ENCODE data around the gene PCGF1.

Gene PCGF1

DNA sequence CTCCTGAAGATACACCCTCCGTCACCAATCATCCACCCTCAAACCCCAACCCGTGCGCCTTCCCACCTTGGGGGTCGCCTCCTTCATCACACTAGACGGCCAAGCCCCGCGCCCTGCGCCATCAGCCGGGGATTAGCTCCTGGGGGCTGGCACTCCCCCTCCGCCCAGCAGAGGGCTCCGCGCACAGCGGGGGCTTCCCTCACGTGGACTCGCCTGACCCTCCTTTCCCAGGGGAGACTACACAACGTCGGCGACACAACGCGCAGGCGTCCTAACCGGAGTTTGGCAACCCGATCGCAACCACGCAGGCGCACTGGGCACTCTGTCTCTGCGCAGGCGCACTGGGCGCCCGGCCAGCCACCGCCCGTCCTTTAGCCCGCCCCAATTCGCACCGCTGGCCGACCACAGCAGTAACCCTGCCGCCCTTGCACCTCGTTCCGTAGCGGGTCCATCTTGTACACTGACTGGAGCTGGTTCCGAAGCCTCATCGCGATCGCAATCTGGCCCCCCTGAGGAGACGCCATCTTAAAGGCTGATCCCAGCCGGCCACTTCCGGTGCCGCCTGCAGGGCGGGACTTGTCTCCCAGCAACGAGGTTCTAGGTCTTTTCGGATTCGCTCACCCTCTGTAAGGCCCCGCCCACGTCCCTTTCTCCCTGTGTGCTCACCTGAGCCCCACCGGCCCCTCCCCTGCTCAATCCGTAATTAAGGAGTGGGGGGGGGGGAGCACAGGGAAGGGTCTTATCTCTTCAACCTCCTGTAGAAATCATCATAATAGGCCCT, at the start of gene PCGF1:
Gene PCGF1, minus strand, starts transcription at position 551 of the 781 bp plus-strand sequence. Its CDS starts 27 bp downstream, at position 524.
- DNase-seq = peak; percentile 98

DNA sequence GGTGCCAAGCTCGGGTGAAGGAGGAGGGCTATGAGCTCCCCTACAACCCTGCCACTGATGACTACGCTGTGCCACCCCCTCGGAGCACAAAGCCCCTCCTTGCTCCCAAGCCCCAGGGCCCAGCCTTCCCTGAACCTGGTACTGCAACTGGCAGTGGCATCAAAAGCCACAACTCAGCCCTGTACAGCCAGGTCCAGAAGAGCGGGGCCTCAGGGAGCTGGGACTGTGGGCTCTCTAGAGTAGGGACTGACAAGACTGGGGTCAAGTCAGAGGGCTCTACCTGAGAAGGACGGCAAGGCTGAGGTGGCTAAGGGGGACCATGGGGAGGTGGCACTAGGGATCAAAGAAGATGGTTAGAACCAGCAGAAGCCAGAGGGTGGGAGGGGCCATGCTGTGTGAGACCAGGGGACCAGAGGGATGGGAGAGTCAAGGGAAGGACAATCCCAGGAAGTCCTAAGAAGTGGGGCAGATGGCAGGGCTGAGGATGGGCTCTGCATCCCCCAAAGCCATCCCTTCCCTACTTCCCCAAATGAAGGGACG, 49.4 kb upstream of the PCGF1 start:
- DNase-seq = no peak

DNA sequence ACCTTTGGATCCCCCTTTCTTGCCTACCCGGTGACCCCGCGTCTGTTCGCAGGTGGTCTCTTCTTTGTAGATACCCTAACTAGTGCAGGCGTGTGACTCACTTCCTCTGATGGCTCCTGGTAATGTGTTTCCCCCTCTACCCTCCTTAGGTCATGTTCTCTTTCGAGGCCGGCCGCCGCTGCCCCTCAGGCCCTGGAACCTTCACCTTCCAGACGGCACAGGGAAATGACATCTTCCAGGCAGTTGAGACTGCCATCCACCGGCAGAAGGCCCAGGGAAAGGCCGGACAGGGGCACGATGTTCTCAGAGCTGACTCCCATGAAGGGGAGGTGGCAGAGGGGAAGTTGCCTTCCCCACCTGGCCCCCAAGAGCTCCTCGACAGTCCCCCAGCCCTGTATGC, 48.7 kb upstream of the PCGF1 start:
- DNase-seq = no peak

DNA sequence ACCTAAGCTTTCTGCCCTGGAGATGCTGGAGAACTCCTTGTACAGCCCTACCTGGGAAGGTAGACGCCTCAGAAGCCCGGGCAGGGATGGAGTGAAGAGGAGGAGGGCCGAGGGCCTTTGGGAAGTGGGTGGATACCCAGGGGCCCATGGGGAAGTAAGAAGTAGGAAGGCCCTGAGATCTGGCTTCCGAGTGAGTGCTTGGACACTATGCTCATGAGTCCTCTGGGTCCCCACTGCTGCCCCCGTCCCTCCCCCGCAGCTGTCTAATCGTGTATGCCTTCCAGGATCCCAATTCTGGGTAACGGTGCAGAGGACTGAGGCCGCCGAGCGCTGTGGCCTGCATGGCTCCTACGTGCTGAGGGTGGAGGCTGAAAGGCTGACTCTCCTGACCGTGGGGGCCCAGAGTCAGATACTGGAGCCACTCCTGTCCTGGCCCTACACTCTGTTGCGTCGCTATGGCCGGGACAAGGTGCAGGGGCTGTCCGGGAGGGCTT, 48.2 kb upstream of the PCGF1 start:
- no peak for DNase-seq

DNA sequence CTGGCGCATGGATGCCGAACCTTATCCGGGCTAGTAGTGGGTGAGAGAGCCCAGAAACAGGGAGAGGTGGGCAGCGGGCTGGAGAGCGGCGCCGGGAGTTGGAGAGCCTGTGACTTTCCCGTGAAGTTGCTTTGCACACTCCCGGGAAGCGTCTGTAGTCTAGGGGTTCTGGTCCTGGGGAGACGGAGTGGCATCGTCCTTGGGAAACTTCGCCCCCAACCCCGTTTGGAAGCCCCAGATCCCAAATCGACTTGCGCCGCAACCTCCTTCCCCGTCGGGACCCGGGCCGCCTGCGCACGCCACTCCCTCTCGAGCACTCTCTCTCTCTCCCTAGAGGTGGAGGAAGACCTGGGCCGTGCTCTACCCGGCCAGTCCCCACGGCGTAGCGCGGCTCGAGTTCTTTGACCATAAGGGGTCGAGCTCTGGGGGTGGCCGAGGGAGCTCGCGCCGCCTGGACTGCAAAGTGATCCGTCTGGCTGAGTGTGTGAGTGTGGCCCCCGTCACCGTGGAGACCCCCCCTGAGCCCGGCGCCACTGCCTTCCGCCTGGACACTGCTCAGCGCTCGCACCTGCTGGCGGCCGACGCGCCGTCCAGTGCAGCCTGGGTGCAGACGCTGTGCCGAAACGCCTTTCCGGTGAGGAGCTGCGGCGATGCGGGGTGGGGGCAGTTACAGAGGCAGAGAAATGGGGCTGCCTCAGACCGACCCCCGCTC, 47.5 kb upstream of the PCGF1 start:
- no peak for DNase-seq

DNA sequence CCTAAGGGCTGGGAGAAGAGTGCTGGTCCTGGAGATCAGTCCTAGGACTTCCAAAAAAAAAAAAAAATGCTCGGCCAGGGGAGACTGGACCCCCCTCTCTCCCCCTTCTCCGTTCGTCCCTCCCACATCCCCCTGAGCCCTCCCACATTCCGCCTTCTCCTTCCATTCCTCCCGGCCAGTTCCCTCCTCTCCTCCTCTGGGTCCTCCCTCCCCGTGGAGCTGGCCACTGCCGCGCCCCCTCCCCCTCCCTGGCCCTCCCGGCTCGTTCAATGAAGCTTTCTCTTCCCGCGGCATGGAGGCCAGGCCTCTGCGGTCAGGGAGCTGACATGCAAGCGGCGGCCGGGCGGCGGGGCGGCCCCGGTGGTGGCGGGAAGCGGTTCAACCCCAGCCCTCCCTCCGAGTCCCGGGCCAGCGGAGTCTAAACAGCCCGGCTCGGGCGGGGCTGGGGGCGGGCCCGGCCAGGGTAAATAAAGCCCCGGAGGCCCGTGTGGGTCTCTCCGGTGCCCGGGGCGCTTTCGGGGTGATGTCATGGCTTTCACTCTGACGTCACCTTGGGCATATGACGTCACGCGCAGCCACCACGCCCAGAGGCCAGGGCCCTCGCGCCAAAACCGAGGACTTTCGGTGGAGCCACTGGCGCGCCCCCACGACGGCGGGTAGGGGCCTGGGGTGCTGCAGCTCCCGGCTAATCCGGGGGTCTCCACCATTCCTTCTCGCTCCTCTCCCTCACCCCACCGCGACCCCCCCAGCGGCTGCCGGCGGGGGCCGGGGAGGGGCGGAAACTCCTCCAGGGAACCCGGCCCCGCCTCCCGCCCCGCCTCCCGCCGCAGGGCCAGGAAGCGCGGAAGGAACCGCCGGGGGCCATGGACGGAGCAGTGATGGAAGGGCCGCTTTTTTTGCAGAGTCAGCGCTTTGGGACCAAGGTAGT, 46.7 kb upstream of the PCGF1 start, which contains the start of the genes DOK1 and LOXL3:
Gene DOK1, plus strand, starts transcription at position 829 of the 928 bp plus-strand sequence. Its CDS starts 35 bp downstream, at position 864.
Gene LOXL3, minus strand, starts transcription at position 51 of the 928 bp plus-strand sequence. CDS start 1,308 bp downstream, outside the sequence.
- peak; percentile 49 for DNase-seq

DNA sequence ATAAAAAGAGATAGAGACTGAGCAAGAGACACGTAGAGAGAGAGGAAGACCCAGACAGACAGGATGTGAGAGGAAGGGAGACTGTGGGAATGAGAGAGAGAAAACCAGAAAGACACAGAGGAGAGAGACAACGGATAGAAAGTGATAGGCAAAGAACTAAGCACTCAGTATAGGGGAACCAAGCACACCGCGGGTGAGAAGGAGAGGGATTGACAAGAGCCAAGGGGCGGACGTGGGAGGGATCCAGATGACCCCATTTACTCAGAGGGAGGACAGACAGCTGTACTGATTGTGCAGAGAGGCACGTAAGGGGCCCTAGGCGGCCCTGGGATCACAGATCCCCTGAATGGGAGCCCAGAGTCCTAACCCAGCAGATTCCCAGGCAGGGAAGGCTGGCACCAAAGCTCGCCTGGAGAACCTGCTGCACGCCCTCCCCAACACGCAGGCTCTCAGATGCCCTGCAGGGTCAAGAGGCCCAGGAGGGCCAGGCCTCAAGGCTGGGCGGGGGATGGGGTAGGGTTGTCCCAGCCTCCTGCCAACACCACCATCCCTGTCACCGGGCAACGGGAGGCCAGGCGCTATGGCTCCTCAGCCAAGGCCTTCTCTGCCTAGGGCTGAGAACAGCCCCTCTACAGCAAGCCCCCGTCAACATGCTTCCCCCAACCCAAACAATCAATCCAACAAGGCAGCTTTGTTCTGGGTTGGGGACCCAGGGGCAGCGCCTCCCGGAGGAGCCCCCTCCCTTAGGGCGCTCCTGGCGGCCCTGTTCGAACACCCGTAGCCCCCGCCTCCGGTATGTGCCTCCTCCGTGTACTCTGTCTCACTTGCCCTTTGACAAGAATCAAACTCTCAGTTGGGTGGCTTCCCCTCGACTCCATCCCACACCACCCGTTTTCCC, 45.7 kb upstream of the PCGF1 start:
- no peak for DNase-seq

DNA sequence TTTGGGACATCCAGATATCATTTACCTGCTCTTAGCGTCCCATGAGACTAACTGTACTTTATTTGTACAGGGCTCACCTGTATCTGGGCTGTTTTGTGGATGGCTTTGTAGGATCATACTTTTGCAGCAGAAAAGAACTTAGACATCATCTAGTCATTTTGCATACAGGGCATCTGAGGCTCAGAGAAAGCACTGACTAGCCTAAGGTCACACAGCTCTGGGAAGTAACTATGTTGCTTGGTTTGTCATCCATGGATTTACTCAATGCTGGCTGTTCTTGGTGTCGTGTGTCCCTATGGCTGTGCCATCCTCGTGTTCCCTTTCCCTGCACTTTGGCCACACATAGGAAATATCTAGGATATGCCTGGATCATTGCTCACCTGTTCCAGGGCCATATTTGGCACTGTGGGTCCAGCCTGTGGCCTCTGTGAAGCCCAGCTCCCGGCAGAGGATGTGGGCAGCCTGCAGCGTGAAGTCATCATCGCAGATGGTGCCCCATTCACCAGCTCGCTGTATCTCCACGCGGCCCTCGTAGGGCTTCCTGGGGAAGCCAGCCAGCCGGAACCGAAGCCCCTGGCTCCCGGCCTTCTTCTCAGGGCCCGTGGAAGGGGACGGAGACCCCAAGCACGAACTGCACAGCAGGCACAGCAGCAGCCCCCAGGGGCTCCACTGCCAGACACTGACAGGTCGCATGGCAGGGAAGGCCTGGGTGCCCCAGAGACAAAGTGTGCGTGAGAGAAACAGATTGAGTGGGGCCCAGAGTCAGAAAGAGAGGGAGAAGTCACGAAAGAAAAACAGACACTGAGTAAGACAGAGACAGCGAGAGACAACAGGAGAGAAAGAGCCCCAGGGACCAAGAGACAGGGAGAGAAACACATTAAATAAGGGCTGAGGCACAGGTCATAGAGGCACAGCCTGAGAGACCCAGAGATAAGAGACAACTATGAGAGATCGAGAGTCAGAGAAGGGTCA, 44.7 kb upstream of the PCGF1 start:
- DNase-seq = no peak

DNA sequence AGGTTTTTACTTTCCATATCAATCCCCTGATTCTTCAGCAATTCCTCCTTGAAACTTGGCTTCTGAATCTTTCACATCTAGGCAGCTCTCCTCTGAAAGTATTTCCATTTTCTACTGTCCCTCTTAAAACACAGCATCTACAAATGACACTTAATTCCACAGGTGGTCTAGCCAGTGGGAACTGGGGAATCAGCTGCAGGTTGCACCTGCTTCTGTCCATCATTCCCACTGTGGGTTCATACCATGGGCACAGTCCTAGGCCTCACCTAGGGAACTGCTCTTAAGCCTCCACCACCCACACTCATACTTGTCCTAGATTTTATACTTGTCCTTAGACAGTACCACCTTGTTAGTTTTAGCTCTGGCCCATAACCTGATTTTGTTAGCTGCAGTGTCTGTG, 44.0 kb upstream of the PCGF1 start:
- no peak for DNase-seq

DNA sequence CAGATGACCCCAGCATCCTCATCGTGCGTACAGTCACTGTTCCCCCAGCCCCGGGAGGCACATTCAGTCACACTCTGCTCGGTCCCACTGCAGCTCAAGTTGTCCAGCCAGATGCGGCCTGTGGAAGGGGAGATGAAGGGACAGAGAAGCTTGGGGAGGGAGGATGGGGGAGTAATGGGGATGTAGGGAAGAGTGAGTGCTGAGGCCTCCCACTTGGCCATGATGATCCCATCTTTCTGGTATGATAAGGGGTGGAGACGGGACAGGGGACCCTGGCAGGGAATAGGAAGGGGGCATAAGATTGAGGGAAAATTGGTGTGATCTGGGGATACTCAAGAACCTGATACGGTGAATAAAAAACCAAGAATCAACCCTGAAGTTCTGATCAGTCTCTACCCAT, 42.7 kb upstream of the PCGF1 start:
- no peak for DNase-seq

DNA sequence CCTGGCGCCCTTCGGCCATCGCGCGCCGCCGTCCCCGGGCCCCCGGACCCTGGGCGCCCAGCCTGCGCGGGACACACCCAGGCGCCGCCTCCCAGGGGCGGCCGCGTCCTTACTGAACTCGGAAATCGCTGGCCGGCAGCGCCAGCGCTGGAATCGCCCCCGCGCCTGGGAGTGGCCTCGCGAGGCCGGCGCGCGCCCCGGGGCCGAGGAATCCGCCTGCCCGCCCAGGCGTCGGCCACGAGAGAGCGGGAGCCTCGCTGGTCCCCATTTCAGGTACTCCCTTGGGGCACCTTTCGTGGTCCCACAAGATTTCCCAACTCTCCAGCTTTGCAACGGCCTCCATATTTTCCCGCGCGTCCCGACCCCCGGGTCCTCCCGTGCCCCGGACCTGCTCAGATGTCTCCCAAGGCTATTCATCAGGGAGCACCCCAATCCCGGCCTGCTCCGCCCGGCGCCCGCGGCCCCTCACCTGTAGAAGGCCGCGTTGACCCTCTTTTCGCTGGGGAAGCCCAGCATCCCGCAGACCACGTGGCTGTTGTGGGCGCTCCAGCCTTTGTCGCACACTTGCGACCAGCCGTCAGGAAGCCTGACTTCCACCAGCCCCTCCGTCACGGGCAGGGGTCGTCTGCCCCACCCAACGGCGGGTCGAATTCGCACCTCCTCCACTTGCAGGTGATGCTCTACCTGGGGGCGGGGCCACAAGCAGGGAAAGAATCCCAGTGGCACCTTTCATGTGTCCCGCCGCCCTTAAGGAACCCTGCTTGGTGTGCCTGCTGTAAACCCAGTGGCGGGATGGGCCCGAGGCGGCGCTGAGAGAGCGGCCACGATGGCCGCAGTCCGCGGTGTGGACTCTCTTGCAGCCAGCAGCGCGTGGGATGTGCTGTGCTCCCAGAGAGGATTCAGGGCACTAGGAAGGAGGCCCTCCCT, 41.7 kb upstream of the PCGF1 start:
- peak; percentile 45 for DNase-seq

DNA sequence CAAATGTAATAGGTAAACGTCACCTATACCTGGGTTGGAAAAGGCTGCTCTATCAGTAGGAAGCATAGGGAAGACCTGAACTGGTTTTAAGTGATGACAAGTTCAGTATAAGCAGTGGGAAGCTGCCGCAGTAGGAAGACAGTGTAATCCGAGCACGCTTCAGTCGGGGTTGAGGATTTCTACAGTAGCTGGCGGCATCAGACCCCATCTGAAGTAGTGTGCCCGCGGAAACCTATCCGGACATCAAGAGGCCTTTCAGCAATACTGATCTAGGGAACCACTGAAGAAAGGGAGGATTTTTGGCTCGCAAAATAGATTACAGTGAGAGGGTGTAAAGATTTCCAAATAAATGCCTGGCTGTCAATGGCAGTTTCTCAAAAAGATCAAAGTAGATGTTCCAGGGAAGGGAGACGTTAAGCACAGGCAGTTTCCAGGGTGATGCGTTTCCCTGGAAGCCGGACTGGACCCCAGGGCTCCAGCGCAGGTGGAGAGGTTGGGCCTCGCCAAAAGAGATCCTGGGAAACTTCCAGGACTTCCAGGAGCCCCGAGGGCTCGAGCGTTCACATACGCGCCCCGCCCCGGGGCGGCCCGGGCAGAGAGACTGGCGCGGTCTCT, 40.9 kb upstream of the PCGF1 start:
- DNase-seq = peak; percentile 54

DNA sequence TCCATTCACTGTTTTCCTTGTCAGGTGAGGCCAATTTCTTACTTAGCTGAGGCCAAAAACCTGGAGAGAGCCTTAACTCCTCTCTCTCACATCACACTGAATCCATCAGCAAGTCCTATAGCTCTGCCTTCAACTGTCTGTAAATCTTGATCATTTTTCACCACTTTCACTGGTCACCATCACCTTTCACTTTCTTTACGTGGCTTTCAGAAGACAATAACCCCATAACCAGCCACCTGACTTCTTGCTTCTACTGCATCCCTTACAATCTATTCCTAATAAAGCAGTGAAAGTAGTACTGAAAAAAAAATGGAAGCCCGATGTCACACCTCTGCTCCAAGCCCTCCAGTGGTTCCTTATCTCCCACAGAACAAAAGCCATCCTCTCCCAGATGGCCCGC, 38.5 kb upstream of the PCGF1 start:
- no peak for DNase-seq

DNA sequence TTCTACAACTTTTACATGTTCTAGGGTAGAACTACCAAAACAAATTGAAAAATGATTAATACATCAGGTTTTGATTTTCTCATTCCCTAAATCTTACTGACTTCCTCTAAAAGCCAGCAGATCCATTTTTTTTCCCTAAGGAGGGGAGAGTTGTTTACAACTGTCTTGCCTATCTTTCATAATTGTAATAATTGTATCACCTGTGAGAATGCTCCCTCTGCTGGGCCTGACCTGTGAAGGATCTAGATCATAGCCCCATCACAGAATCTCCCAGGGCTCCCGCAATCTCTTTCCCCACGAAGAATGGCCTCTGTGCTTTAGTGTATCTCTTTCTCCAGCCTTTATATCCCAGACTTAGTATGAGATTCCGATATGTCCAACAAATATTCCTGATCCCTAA, 37.1 kb upstream of the PCGF1 start:
- no peak for DNase-seq

DNA sequence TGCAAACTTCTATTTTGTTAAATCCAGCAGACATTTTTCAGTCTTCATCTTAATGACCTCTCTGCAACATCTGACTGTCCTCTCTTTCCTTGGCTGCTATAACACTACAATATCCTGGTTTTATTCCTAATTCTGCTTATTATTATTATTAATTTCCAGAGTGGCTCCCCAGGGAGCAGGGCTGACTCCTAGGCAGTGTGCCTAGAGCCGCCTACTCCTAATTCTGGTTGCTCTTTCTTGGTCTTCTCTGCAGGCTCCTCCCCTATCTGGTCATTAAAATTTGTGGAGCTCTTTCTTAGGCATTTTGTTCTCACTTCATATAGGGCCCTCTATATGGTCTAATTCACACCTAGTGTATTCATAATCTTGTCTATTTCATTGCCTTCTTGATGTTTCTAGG, 35.5 kb upstream of the PCGF1 start:
- no peak for DNase-seq

DNA sequence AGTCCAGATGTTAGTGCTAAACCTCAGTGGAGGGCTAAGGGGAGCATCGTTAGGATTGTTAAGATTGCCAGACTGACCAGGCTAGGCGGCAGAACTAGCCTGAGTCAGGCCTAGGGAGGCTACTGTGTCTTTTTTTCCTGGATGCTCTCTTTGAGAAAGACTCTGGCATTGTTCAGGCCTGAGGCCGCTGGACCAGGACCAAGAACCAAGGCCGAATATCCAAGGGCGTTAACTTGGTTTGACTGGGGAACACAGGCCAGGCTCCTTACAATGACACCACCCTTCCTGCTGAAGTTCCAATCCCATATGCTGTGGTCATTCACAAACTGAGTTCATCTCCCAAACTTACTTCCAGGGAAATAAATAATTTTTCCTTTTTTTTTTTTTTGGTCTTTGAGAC, 32.8 kb upstream of the PCGF1 start:
- DNase-seq = no peak

DNA sequence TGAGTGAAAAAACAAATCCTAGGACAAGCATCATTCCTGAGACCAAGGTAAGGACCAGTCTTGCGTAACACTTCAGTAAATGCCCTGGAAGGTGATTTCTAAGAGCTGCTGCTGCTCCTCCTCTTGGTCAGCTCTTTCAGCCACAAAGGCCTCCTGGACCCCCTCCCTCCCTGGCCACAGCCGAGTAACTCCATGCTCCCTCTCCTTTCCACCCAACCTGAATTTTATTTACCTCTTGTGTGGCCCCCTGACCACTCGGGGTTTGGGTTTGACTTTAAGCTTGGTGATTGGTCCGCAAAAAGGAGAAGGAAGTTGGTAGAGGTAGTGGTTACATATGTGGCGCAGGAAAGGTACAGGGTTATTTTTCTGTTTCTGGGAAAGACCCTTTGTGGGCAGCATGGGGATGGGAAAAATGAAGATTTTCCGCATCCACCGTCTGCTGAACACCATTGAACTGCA, 31.4 kb upstream of the PCGF1 start:
- DNase-seq = no peak

DNA sequence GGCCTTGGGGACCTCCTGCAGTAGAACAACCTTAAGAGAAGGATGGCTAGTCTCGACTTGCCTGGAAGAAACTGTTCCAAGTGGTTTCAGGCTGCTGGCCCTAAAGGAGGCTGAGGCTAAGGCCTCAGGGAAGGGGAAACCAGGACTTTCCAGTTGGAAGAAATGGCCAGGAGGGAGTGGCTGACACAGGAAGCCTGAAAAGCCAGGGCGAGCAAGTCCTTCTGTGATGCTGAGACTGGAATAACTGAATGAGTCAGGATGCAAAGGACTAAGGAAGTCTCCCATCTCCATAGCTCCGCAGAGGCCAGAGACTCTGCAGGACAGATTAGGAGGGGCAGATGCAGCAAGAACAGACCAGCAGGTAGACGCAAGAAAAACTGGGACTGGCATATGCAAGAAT, 29.6 kb upstream of the PCGF1 start:
- DNase-seq = no peak

Data from NCI-H1105 (cell line).